Skeletal muscle satellite cell (primary cell): ENCODE data around the gene IL33. TPM values are rescaled to one million over a fixed set of nuclear protein-coding genes. Genes with fewer than 3 reads are reported as not detected.
"Not testable (repeated sequence)": the region's sequence is repeated elsewhere in the genome, so short reads cannot be mapped to it uniquely, and the experiment has no call there.

Source experiments
- H3K27me3 ChIP-seq: 2 replicates; pipeline ENCODE4 v1.7.0; 2013; ENCODE audit warnings: low read length; ENCODE audit not compliant: control insufficient read depth, insufficient read depth
- H3K36me3 ChIP-seq: 2 replicates; pipeline ENCODE4 v1.7.0; 2013; ENCODE audit warnings: mild to moderate bottlenecking, control low read depth, low read length; ENCODE audit not compliant: insufficient read depth
- H3K4me1 ChIP-seq: 2 replicates; pipeline ENCODE4 v1.7.0; 2013; ENCODE audit warnings: low read length; ENCODE audit not compliant: control insufficient read depth, insufficient read depth
- H3K4me2 ChIP-seq: 2 replicates; pipeline ENCODE4 v1.7.0; 2013; ENCODE audit warnings: mild to moderate bottlenecking, low read length
- H3K4me3 ChIP-seq: 2 replicates; pipeline ENCODE4 v1.7.0; 2013; ENCODE audit warnings: low read length
- H3K9ac ChIP-seq: 2 replicates; pipeline ENCODE4 v1.7.0; 2013; ENCODE audit warnings: mild to moderate bottlenecking, low read depth, low read length, moderate library complexity
- H3K9me3 ChIP-seq: replicated peaks from 2 replicates; pipeline ENCODE4 v1.7.0; 2013; ENCODE audit warnings: mild to moderate bottlenecking, control low read depth, low read length
- total RNA-seq: library from RNA; depleted of rRNA; stranded (reverse); fragments of >200 nt; gene quantifications from 2 replicates; pipeline ENCODE4 v1.2.3, GENCODE V29; 2012; rRNA removed

Gene IL33
- total RNA-seq, result 8.4 and 13.3 TPM in 2 replicates

- Histone ChIP-seq H3K36me3 (no peaks in the 10 kb centered on the region), H3K4me2 (no peak within 1 kb of the TSS), H3K4me1 (peaks cover 12% of the 10 kb centered on the region), H3K9me3 (no peaks in the 10 kb centered on the region), H3K9ac (no peak within 1 kb of the TSS), H3K27me3 (no peaks in the 10 kb centered on the region), H3K4me3 (no peak within 1 kb of the TSS)
Measured at GRCh38 chr9:6215562-6215961, at the start of gene IL33. TSS of gene IL33 (plus strand) at chr9:6215807. CDS start at chr9:6241695, 25,888 bp downstream.

- no peak overlapping the region for H3K4me2 ChIP-seq
- no peaks in the 10 kb centered on the region for H3K4me1 ChIP-seq
- no peaks in the 10 kb centered on the region for H3K36me3 ChIP-seq
- H3K9me3 ChIP-seq, result no peaks in the 10 kb centered on the region
- no peak overlapping the region for H3K9ac ChIP-seq
- no peaks in the 10 kb centered on the region for H3K27me3 ChIP-seq
- no peak overlapping the region for H3K4me3 ChIP-seq
Measured at GRCh38 chr9:6171667-6172066, 43.9 kb upstream of the IL33 start.

- no peak overlapping the region for H3K4me2 ChIP-seq
Measured at GRCh38 chr9:6173914-6174313, 41.7 kb upstream of the IL33 start.

GRCh38 chr9:6182549-6183226 is 32.9 kb upstream of the IL33 start:
- not testable (repeated sequence) for H3K4me1 ChIP-seq, H3K9me3 ChIP-seq, H3K4me3 ChIP-seq, H3K27me3 ChIP-seq, H3K4me2 ChIP-seq, H3K36me3 ChIP-seq, H3K9ac ChIP-seq

More at GRCh38 chr9:6173914-6174313, 41.7 kb upstream of the IL33 start:
- Histone ChIP-seq H3K4me3 (no peak overlapping the region), H3K9me3 (no peaks in the 10 kb centered on the region), H3K36me3 (no peaks in the 10 kb centered on the region), H3K27me3 (no peaks in the 10 kb centered on the region), H3K4me1 (no peaks in the 10 kb centered on the region), H3K9ac (no peak overlapping the region)

- H3K36me3 ChIP-seq, result no peaks in the 10 kb centered on the region
- peaks cover 9% of the 10 kb centered on the region for H3K27me3 ChIP-seq
- H3K9ac ChIP-seq, result no peak overlapping the region
- no peaks in the 10 kb centered on the region for H3K9me3 ChIP-seq
- H3K4me3 ChIP-seq, result no peak overlapping the region
- H3K4me2 ChIP-seq, result no peak overlapping the region
- no peaks in the 10 kb centered on the region for H3K4me1 ChIP-seq
Measured at GRCh38 chr9:6183227-6183551, 32.4 kb upstream of the IL33 start.

- Histone ChIP-seq H3K4me3 (no peak overlapping the region), H3K4me1 (no peaks in the 10 kb centered on the region), H3K9ac (no peak overlapping the region)
Measured at GRCh38 chr9:6183627-6184026, 32.0 kb upstream of the IL33 start.

GRCh38 chr9:6184749-6185645 is 30.6 kb upstream of the IL33 start:
- Histone ChIP-seq H3K9ac (no peak overlapping the region), H3K4me1 (no peaks in the 10 kb centered on the region), H3K27me3 (peaks cover 9% of the 10 kb centered on the region), H3K4me2 (no peak overlapping the region), H3K4me3 (no peak overlapping the region), H3K36me3 (no peaks in the 10 kb centered on the region), H3K9me3 (no peaks in the 10 kb centered on the region)

More at GRCh38 chr9:6183627-6184026, 32.0 kb upstream of the IL33 start:
- Histone ChIP-seq H3K9me3 (no peaks in the 10 kb centered on the region), H3K4me2 (no peak overlapping the region), H3K36me3 (no peaks in the 10 kb centered on the region), H3K27me3 (peaks cover 9% of the 10 kb centered on the region)

GRCh38 chr9:6186691-6187090 is 28.9 kb upstream of the IL33 start:
- Histone ChIP-seq H3K27me3 (peaks cover 12% of the 10 kb centered on the region), H3K4me3 (no peak overlapping the region), H3K4me2 (no peak overlapping the region), H3K36me3 (no peaks in the 10 kb centered on the region), H3K9ac (no peak overlapping the region), H3K4me1 (no peaks in the 10 kb centered on the region), H3K9me3 (no peaks in the 10 kb centered on the region)

GRCh38 chr9:6187272-6187671 is 28.3 kb upstream of the IL33 start:
- H3K4me1 ChIP-seq, result no peaks in the 10 kb centered on the region
- H3K4me3 ChIP-seq, result no peak overlapping the region
- no peaks in the 10 kb centered on the region for H3K9me3 ChIP-seq
- H3K27me3 ChIP-seq, result peaks cover 17% of the 10 kb centered on the region
- no peaks in the 10 kb centered on the region for H3K36me3 ChIP-seq
- H3K4me2 ChIP-seq, result no peak overlapping the region
- no peak overlapping the region for H3K9ac ChIP-seq

GRCh38 chr9:6188466-6188865 is 27.1 kb upstream of the IL33 start:
- Histone ChIP-seq H3K4me1 (no peaks in the 10 kb centered on the region), H3K4me3 (no peak overlapping the region), H3K36me3 (no peaks in the 10 kb centered on the region), H3K4me2 (no peak overlapping the region), H3K9me3 (no peaks in the 10 kb centered on the region), H3K9ac (no peak overlapping the region), H3K27me3 (peaks cover 17% of the 10 kb centered on the region)

- no peak overlapping the region for H3K4me3 ChIP-seq
- H3K9ac ChIP-seq, result no peak overlapping the region
- no peaks in the 10 kb centered on the region for H3K9me3 ChIP-seq
- no peaks in the 10 kb centered on the region for H3K36me3 ChIP-seq
- H3K4me2 ChIP-seq, result no peak overlapping the region
- H3K4me1 ChIP-seq, result no peaks in the 10 kb centered on the region
- H3K27me3 ChIP-seq, result peaks cover 17% of the 10 kb centered on the region
Measured at GRCh38 chr9:6188906-6189305, 26.7 kb upstream of the IL33 start.
